Mesothelial cell of epicardium (in vitro differentiated cells): ENCODE measurements around the gene LIME1. TPM values are rescaled to one million over a fixed set of nuclear protein-coding genes. Genes with fewer than 3 reads are reported as not detected.
"Not testable (repeated sequence)": the region's sequence is repeated elsewhere in the genome, so short reads cannot be mapped to it uniquely, and the experiment has no call there.

ENCODE experiments used
- DNase-seq, 2 experiments: peaks; one replicate each; pipeline ENCODE4 v3.0.0; 2021; ENCODE audit warnings: low spot score in 2 of 2; ENCODE audit not compliant: unreplicated experiment in 2 of 2
- H3K27ac Mint-ChIP-seq: 2 replicates; pipeline ENCODE4 v1.8.0; 2021; ENCODE audit warnings: mixed read lengths
- H3K27me3 Mint-ChIP-seq: 2 replicates; pipeline ENCODE4 v1.8.0; 2021; ENCODE audit warnings: low read depth, mixed read lengths
- H3K36me3 Mint-ChIP-seq: 2 replicates; pipeline ENCODE4 v1.8.0; 2021; ENCODE audit warnings: mixed read lengths
- H3K4me1 Mint-ChIP-seq: 2 replicates; pipeline ENCODE4 v1.8.0; 2021; ENCODE audit warnings: mixed read lengths
- H3K4me3 Mint-ChIP-seq: 2 replicates; pipeline ENCODE4 v1.8.0; 2021; ENCODE audit warnings: mild to moderate bottlenecking, moderate library complexity, mixed read lengths
- H3K9me3 Mint-ChIP-seq: 2 replicates; pipeline ENCODE4 v1.8.0; 2021; ENCODE audit warnings: mixed read lengths
- total RNA-seq: library from RNA; stranded (reverse); gene quantifications from 3 replicates; pipeline ENCODE4 v1.2.1, GENCODE V29; 2021
- TF ChIP-seq, protein P1 (sequence below): fragments of 200-600 bp; sonication (generic); IDR thresholded peaks from one replicate; pipeline ENCODE4 v1.5.0; 2021; ENCODE audit warnings: antibody characterized with exemption; ENCODE audit not compliant: unreplicated experiment

The LIME1 gene
- total RNA-seq, 1 donor from 2014 or later, result 18.4 TPM

- Mint-ChIP-seq H3K27me3 (no peaks in the 10 kb centered on the region), H3K4me3 (no peak overlapping the region), H3K36me3 (peaks cover 69% of the 10 kb centered on the region), H3K9me3 (peaks cover 35% of the 10 kb centered on the region), H3K27ac (no peak overlapping the region), H3K4me1 (peaks cover 2% of the 10 kb centered on the region)
- DNase-seq, result no peak
- TF ChIP-seq, protein P1, sequence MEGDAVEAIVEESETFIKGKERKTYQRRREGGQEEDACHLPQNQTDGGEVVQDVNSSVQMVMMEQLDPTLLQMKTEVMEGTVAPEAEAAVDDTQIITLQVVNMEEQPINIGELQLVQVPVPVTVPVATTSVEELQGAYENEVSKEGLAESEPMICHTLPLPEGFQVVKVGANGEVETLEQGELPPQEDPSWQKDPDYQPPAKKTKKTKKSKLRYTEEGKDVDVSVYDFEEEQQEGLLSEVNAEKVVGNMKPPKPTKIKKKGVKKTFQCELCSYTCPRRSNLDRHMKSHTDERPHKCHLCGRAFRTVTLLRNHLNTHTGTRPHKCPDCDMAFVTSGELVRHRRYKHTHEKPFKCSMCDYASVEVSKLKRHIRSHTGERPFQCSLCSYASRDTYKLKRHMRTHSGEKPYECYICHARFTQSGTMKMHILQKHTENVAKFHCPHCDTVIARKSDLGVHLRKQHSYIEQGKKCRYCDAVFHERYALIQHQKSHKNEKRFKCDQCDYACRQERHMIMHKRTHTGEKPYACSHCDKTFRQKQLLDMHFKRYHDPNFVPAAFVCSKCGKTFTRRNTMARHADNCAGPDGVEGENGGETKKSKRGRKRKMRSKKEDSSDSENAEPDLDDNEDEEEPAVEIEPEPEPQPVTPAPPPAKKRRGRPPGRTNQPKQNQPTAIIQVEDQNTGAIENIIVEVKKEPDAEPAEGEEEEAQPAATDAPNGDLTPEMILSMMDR, result no peak
Measured at GRCh38 chr20:63714858-63715257, 21.6 kb upstream of the LIME1 start.

- H3K4me3 Mint-ChIP-seq, result no peak overlapping the region
- DNase-seq, result no peak
- no peak overlapping the region for H3K27ac Mint-ChIP-seq
- no peaks in the 10 kb centered on the region for H3K4me1 Mint-ChIP-seq
- peaks cover 31% of the 10 kb centered on the region for H3K9me3 Mint-ChIP-seq
- peaks cover 65% of the 10 kb centered on the region for H3K36me3 Mint-ChIP-seq
- TF ChIP-seq, protein P1, result no peak
- H3K27me3 Mint-ChIP-seq, result no peaks in the 10 kb centered on the region
Measured at GRCh38 chr20:63718996-63719395, 17.5 kb upstream of the LIME1 start.

DNA sequence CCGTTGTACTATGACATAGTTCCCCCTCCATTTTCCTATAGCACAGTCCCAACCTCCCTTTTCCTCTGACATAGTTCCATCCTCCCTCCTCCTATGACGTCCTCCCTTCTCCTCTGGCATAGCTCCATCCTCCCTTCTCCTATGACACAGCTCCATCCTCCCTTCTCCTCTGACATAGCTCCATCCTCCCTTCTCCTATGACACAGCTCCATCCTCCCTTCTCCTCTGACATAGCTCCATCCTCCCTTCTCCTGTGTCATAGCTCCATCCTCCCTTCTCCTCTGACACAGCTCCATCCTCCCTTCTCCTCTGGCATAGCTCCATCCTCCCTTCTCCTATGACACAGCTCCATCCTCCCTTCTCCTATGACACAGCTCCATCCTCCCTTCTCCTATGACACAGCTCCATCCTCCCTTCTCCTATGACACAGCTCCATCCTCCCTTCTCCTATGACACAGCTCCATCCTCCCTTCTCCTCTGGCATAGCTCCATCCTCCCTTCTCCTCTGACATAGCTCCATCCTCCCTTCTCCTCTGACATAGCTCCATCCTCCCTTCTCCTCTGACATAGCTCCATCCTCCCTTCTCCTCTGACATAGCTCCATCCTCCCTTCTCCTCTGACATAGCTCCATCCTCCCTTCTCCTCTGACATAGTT lies 13.4 kb upstream of the LIME1 start:
- not testable (repeated sequence) for H3K4me3 Mint-ChIP-seq, H3K27ac Mint-ChIP-seq, H3K4me1 Mint-ChIP-seq, DNase-seq, H3K27me3 Mint-ChIP-seq
- peaks cover 55% of the 10 kb centered on the region for H3K36me3 Mint-ChIP-seq
- peaks cover 20% of the 10 kb centered on the region for H3K9me3 Mint-ChIP-seq

- H3K27me3 Mint-ChIP-seq, DNase-seq: not testable (repeated sequence)
Measured at GRCh38 chr20:63730189-63730733, 6.2 kb upstream of the LIME1 start.

GRCh38 chr20:63731410-63731809 lies 5.1 kb upstream of the LIME1 start:
- TF ChIP-seq, protein P1, result no peak
- peaks cover 34% of the 10 kb centered on the region for H3K36me3 Mint-ChIP-seq
- H3K4me1 Mint-ChIP-seq, result peaks cover 3% of the 10 kb centered on the region
- DNase-seq, result no peak
- H3K27ac Mint-ChIP-seq, result no peak overlapping the region
- H3K4me3 Mint-ChIP-seq, result no peak overlapping the region
- H3K27me3 Mint-ChIP-seq, result peaks cover 7% of the 10 kb centered on the region
- peaks cover 4% of the 10 kb centered on the region for H3K9me3 Mint-ChIP-seq

More at GRCh38 chr20:63730189-63730733, 6.2 kb upstream of the LIME1 start:
- H3K27ac Mint-ChIP-seq, H3K4me1 Mint-ChIP-seq, H3K4me3 Mint-ChIP-seq, H3K9me3 Mint-ChIP-seq: not testable (repeated sequence)
- H3K36me3 Mint-ChIP-seq, result peaks cover 35% of the 10 kb centered on the region

GRCh38 chr20:63732118-63733095 lies 4.1 kb upstream of the LIME1 start:
- Mint-ChIP-seq H3K27ac (no peak overlapping the region), H3K9me3 (no peaks in the 10 kb centered on the region), H3K4me1 (peaks cover 3% of the 10 kb centered on the region), H3K4me3 (no peak overlapping the region), H3K27me3 (peaks cover 7% of the 10 kb centered on the region), H3K36me3 (peaks cover 29% of the 10 kb centered on the region)
- TF ChIP-seq, protein P1, result no peak
- DNase-seq, result no peak
